NB4 (cell line): ENCODE data around the gene SRGAP2B.
"Not testable (repeated sequence)": the region's sequence is repeated elsewhere in the genome, so short reads cannot be mapped to it uniquely, and the experiment has no call there.

Source experiments
- MYC ChIP-seq: IDR thresholded peaks from 2 replicates; pipeline ENCODE4 v1.6.1; 2011; ENCODE audit warnings: low read depth, low read length
- POLR2A ChIP-seq: IDR thresholded peaks from 2 replicates; pipeline ENCODE4 v1.6.1; 2011; ENCODE audit warnings: mild to moderate bottlenecking; ENCODE audit not compliant: insufficient read length; ENCODE audit errors: extremely low read depth
- TF ChIP-seq, protein P1 (sequence below): IDR thresholded peaks from one replicate; pipeline ENCODE4 v1.5.1; 2012; ENCODE audit warnings: low read depth, low read length
- TF ChIP-seq, protein P2 (sequence below): IDR thresholded peaks from 2 replicates; pipeline ENCODE4 v1.6.1; 2011; ENCODE audit warnings: low read depth, low read length

DNA sequence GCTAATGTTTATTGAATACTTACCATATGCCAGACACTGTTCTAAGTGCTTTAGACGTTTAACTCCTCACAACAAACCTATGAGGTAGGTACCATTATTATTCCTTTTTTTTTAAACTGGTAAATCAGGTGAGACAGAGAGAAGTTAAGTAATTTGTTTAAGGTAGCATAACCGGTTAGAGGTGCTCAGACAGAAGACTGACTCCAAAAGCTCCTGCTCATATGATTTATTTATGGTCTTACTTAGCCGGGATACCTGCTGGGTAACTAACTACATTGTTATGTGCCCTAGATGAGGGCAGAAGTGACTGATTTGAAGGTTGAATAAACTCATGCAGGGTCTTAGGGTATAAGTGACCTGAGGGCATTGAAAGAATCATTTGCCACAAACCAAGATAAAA is 17.6 kb upstream of the SRGAP2B start:
- TF ChIP-seq, protein P1, sequence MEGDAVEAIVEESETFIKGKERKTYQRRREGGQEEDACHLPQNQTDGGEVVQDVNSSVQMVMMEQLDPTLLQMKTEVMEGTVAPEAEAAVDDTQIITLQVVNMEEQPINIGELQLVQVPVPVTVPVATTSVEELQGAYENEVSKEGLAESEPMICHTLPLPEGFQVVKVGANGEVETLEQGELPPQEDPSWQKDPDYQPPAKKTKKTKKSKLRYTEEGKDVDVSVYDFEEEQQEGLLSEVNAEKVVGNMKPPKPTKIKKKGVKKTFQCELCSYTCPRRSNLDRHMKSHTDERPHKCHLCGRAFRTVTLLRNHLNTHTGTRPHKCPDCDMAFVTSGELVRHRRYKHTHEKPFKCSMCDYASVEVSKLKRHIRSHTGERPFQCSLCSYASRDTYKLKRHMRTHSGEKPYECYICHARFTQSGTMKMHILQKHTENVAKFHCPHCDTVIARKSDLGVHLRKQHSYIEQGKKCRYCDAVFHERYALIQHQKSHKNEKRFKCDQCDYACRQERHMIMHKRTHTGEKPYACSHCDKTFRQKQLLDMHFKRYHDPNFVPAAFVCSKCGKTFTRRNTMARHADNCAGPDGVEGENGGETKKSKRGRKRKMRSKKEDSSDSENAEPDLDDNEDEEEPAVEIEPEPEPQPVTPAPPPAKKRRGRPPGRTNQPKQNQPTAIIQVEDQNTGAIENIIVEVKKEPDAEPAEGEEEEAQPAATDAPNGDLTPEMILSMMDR, result not testable (repeated sequence)
- not testable (repeated sequence) for TF ChIP-seq POLR2A, MYC
- TF ChIP-seq, protein P2, sequence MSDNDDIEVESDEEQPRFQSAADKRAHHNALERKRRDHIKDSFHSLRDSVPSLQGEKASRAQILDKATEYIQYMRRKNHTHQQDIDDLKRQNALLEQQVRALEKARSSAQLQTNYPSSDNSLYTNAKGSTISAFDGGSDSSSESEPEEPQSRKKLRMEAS, result not testable (repeated sequence)
